ENCODE data around the gene RCAN1.
"Not testable (repeated sequence)": the region's sequence is repeated elsewhere in the genome, so short reads cannot be mapped to it uniquely, and the experiment has no call there.

RCAN1 gene

GRCh38 chr21:34511787-34512455, 103.0 kb downstream of the RCAN1 start, which contains the start of gene KCNE1:
KCNE1 (minus strand) TSS chr21:34512210; CDS start chr21:34449634, 62,576 bp downstream.
- DNase-seq, result no peak

GRCh38 chr21:34511181-34511580, 103.7 kb downstream of the RCAN1 start:
- no peak for DNase-seq

- peak; percentile 14 for DNase-seq
These were observed 104.5 kb downstream of the RCAN1 start for GRCh38 chr21:34510148-34511142.

- no peak for DNase-seq
These were observed 105.8 kb downstream of the RCAN1 start for GRCh38 chr21:34509151-34509550.

GRCh38 chr21:34504595-34504994, 110.3 kb downstream of the RCAN1 start:
- DNase-seq, result no peak

GRCh38 chr21:34502480-34503106, 112.3 kb downstream of the RCAN1 start:
- no peak for DNase-seq

GRCh38 chr21:34501716-34502115, 113.2 kb downstream of the RCAN1 start:
- DNase-seq, result no peak

GRCh38 chr21:34500191-34500590, 114.7 kb downstream of the RCAN1 start:
- no peak for DNase-seq

- no peak for DNase-seq
These were observed 115.8 kb downstream of the RCAN1 start for GRCh38 chr21:34499116-34499515.

GRCh38 chr21:34498623-34499022, 116.3 kb downstream of the RCAN1 start:
- DNase-seq, result no peak

GRCh38 chr21:34483854-34484253, 131.1 kb downstream of the RCAN1 start:
- not testable (repeated sequence) for DNase-seq

- DNase-seq, result not testable (repeated sequence)
These were observed 131.5 kb downstream of the RCAN1 start for GRCh38 chr21:34483435-34483834.

- DNase-seq, result not testable (repeated sequence)
These were observed 147.6 kb downstream of the RCAN1 start for GRCh38 chr21:34467333-34467732.
